GM12878 (cell line): ENCODE results near the gene TM7SF2. TPM values are rescaled to one million over a fixed set of nuclear protein-coding genes. Genes with fewer than 3 reads are reported as not detected.
A peak's percentile ranks its signal among the peaks of the same experiment; 100 is the strongest.

Experiments used
- ATAC-seq: fragments of 200-7000 bp; cut with Tn5 transposase; 3 replicates; pipeline ENCODE4 v1.9.1; 2020; ENCODE audit warnings: mild to moderate bottlenecking, moderate library complexity
- BruUV-seq: library from RNA; stranded (reverse); fragments of 400-500 nt; replicated peaks from 2 replicates; lab custom pipeline; 2021; lab: Mats Ljungman, UMichigan
- CTCF ChIA-PET: fragments of 300-600 bp; sonication (Branson Sonifier 250); formaldehyde crosslinking; extraction: SDS; loops from one replicate; lab custom pipeline; 2021; ENCODE audit warnings: inconsistent platforms; lab: Yijun Ruan, JAX
- POLR2A ChIA-PET: fragments of 350-600 bp; formaldehyde crosslinking; extraction: SDS; loops from one replicate; lab custom pipeline; 2021; ENCODE audit warnings: inconsistent platforms; lab: Charles Lee
- RAD21 ChIA-PET: fragments of 300-600 bp; sonication (Branson Sonifier 250); formaldehyde crosslinking; loops from one replicate; lab custom pipeline; 2023; ENCODE audit warnings: antibody characterized with exemption; ENCODE audit not compliant: unreplicated experiment; lab: Charles Lee
- SMC1A ChIA-PET: fragments of 300-600 bp; sonication (Branson Sonifier 250); formaldehyde crosslinking; loops from one replicate; lab custom pipeline; 2023; ENCODE audit not compliant: unreplicated experiment, uncharacterized antibody; lab: Charles Lee
- DNase-seq: peaks from one replicate; pipeline ENCODE4 v3.0.0-alpha.2; 2011; ENCODE audit warnings: low read depth, low spot score
- FAIRE-seq: peaks from 3 replicates; lab custom pipeline; 2011; peaks lifted over from hg19 to GRCh38; lab: Jason Lieb, UNC
- H2AFZ ChIP-seq: 2 replicates; pipeline ENCODE4 v1.6.0; 2011; ENCODE audit warnings: low read depth, low read length, control low read depth; ENCODE audit not compliant: control insufficient read depth
- H3K27ac ChIP-seq: 2 replicates; pipeline ENCODE4 v1.5.1; 2011; ENCODE audit warnings: control low read depth; ENCODE audit not compliant: control insufficient read depth, insufficient read depth
- H3K27me3 ChIP-seq, 2 experiments: replicated peaks in 1 of 2; 2 replicates each; pipeline versions ENCODE4 v1.6.0 to v1.6.1; 2011; ENCODE audit warnings: low read length in 1 of 2; ENCODE audit not compliant: control insufficient read depth in 2 of 2, insufficient read depth in 2 of 2
- H3K36me3 ChIP-seq, 2 experiments: 2 replicates each; pipeline ENCODE4 v1.5.1; 2011; ENCODE audit warnings: low read length in 1 of 2; ENCODE audit not compliant: control insufficient read depth in 2 of 2, insufficient read depth in 2 of 2
- H3K4me1 ChIP-seq: 2 replicates; pipeline ENCODE4 v1.6.1; 2011; ENCODE audit warnings: mild to moderate bottlenecking, low read length, moderate library complexity, mixed read lengths; ENCODE audit not compliant: control insufficient read depth, insufficient read depth
- H3K4me2 ChIP-seq: 2 replicates; pipeline ENCODE4 v1.6.0; 2011; ENCODE audit warnings: control low read depth; ENCODE audit not compliant: control insufficient read depth, insufficient read depth
- H3K4me3 ChIP-seq: fragments of 200-600 bp; sonication (generic); 2 replicates; pipeline ENCODE4 v1.5.1; 2016
- H3K79me2 ChIP-seq: 2 replicates; pipeline ENCODE4 v1.6.0; 2011; ENCODE audit warnings: low read length; ENCODE audit not compliant: control insufficient read depth, insufficient read depth
- H3K9ac ChIP-seq: 2 replicates; pipeline ENCODE4 v1.8.0; 2011; ENCODE audit warnings: low read length, control low read depth, mixed read lengths; ENCODE audit not compliant: control insufficient read depth, insufficient read depth
- H3K9me3 ChIP-seq: replicated peaks from 3 replicates; pipeline ENCODE4 v1.5.1; 2011; ENCODE audit warnings: mild to moderate bottlenecking, low read length; ENCODE audit not compliant: control insufficient read depth, insufficient read depth
- H4K20me1 ChIP-seq: 2 replicates; pipeline ENCODE4 v1.6.0; 2011; ENCODE audit not compliant: control insufficient read depth, insufficient read depth
- BHLHE40 ChIP-seq, 2 experiments: fragments of 450-650 bp in 1 of 2; IDR thresholded peaks; 2 replicates each; pipeline ENCODE4 v1.6.1; 2011 to 2017; ENCODE audit warnings: low read depth in 2 of 2, borderline replicate concordance in 1 of 2, improper control_type of control experiment in 1 of 2, low read length in 1 of 2, mild to moderate bottlenecking in 1 of 2
- CBFB ChIP-seq: IDR thresholded peaks from 2 replicates; pipeline ENCODE4 v1.6.1; 2016; ENCODE audit warnings: antibody characterized with exemption, low read depth
- MYB ChIP-seq: fragments of 150-350 bp; IDR thresholded peaks from 2 replicates; pipeline ENCODE4 v1.6.1; 2014; ENCODE audit warnings: mild to moderate bottlenecking, low read depth, low read length, borderline replicate concordance
- NFXL1 ChIP-seq: fragments of 450-650 bp; IDR thresholded peaks from 2 replicates; pipeline ENCODE4 v1.6.1; 2017; ENCODE audit warnings: antibody characterized with exemption, mild to moderate bottlenecking, borderline replicate concordance
- POLR2A ChIP-seq: IDR thresholded peaks from 2 replicates; pipeline ENCODE4 v1.6.1; 2011; ENCODE audit warnings: low read depth, mild to moderate bottlenecking, low read length
- POLR2AphosphoS5 ChIP-seq: IDR thresholded peaks from 2 replicates; pipeline ENCODE4 v1.6.1; 2011; ENCODE audit warnings: mild to moderate bottlenecking, low read length, inconsistent platforms
- SMAD5 ChIP-seq: IDR thresholded peaks from 2 replicates; pipeline ENCODE4 v1.6.1; 2016; ENCODE audit warnings: antibody characterized with exemption, low read depth
- SMARCA5 ChIP-seq: fragments of 450-650 bp; IDR thresholded peaks from 2 replicates; pipeline ENCODE4 v1.6.1; 2017; ENCODE audit warnings: mild to moderate bottlenecking
- WGBS: methylation state at CpG from one replicate; pipeline ENCODE4 v1.1.6; 2016; ENCODE audit warnings: low lambda C conversion rate; ENCODE audit not compliant: insufficient replicate concordance, insufficient coverage; ENCODE audit errors: missing lambda C conversion rate; 5-methylcytosine and 5-hydroxymethylcytosine counted together
- in situ Hi-C: fragments of 300-500 bp; cut with MboI; formaldehyde crosslinking; loops from 9 replicates; pipeline ENCODE4 v1.14.3; 2018; ENCODE audit warnings: mixed read lengths
- intact Hi-C: fragments of 100-400 bp; cut with micrococcal nuclease; formaldehyde crosslinking; loops from one replicate; pipeline ENCODE4 v1.14.2; 2022; ENCODE audit not compliant: unreplicated experiment
- polyA plus RNA-seq, 11 experiments: library from polyadenylated mRNA; depleted of rRNA in 4 of 11; unstranded in 6 of 11; stranded (reverse) in 5 of 11; fragments of >200 nt; fragmentation: Nextera tagmentation in 4 of 11; fragmentation: Illumina TruSeq in 1 of 11; extraction: Ambion mirVana in 4 of 11; extraction: Trizol in 1 of 11; gene quantifications; 1 replicate in 1 of 11; 2 replicates in 10 of 11; pipeline versions ENCODE4 v1.2.1 to v1.2.3, GENCODE V29; 2011 to 2016; ENCODE audit warnings: inconsistent platforms in 2 of 11, missing spikeins in 2 of 11, low read depth in 1 of 11
- total RNA-seq, 4 experiments: library from RNA; depleted of rRNA in 3 of 4; stranded (reverse); fragments of >200 nt in 3 of 4; fragmentation: Illumina TruSeq in 1 of 4; extraction: Trizol in 1 of 4; gene quantifications; 2 replicates each; pipeline versions ENCODE4 v1.2.1 to v1.2.3, GENCODE V29; 2013 to 2021

TM7SF2 gene
- total and polyA plus RNA-seq, 10 of the 15 experiments (the other 5 are each of a cell fraction or from before 2014, with no cell fraction given) = 0.52 to 57.7 (median 20.7) TPM

DNA sequence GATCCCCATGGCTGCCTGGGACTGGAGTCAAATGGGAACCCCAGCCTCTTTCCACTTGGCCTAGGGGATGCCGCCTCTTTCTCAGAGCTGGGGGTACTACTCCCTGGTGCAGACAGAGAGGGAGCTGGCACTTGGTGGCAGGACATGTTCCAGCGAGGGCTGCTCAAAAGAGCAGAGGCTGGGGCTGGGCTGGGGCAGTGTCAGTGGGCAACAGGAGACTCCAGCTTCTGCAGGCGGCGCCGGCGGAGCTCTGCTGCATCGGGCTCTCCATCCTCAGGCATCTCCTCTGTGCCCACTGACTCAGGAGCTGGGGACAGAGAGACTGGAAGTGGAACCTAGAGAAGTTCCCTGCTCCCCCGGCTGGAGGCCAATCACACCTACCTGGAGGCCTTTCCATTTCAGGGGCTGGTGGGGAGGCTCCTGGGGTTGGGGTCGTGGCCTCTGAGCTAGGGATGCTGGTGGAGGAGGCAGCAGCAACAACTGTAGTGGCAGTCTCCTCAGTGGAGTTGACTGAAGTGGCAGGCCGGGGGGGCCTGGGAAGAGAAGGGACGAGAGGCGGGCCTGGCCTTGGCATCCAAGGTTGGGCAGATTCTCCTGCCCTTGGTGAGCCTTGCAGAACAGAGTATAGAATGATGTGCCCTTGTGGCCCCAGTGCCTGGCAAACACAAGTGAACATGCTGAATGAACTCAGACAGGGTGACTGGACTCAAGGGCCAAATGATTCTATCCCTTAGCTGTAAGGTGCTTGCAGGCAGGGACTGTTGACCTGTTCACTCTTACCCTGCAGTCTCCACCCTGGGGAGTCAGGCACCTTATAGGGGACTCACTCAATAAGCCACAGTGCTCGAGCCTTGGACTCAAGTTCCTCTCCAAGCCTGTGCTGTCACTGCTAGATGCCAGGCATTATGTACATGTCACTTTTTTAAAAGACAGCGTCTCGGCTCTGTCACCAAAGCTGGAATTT, 16.8 kb downstream of the TM7SF2 start:
- DNase-seq = no peak
- no peak for TF ChIP-seq POLR2AphosphoS5
- no peak for TF ChIP-seq MYB
- no peak for TF ChIP-seq NFXL1
- peak; percentile 13; the same call in 1 of the 2 replicates for TF ChIP-seq POLR2A
- TF ChIP-seq CBFB = no peak
- no peak for TF ChIP-seq BHLHE40 (IDR thresholded peaks at IDR 0.05; ENCODE audit: borderline replicate concordance in 1 of 2, low read depth in 2 of 2, low read length in 1 of 2)
- no peak for TF ChIP-seq SMARCA5
- TF ChIP-seq SMAD5 = 0 out of 2 replicates have a peak, but pooled peaks have one; percentile 49
- Histone ChIP-seq H3K27ac (no peak overlapping the region), H3K4me1 (peaks cover 18% of the 10 kb centered on the region), H3K9ac (no peak overlapping the region), H3K79me2 (peaks cover 31% of the 10 kb centered on the region), H3K4me2 (no peak overlapping the region), H3K9me3 (no peaks in the 10 kb centered on the region), H4K20me1 (0 out of 2 replicates have a peak, but pooled peaks cover 4% of the 10 kb centered on the region), H3K27me3 (no peaks in the 10 kb centered on the region), H2AFZ (no peak overlapping the region), H3K4me3 (no peak overlapping the region), H3K36me3 (peaks cover 38 to 42% of the 10 kb centered on the region in 2 experiments)
- BruUV-seq = no TSS peak
- FAIRE-seq = no peak
- intact Hi-C loops (no loop called here), in situ Hi-C loops (no loop called here)
- ATAC-seq = no peak
- POLR2A ChIA-PET = interaction anchor here (0.5 to 1.2 kb wide), 4 partner anchors 7 to 78 kb away, joined by 3 read pairs; no protein-coding TSS in a partner anchor
- RAD21 ChIA-PET = interaction anchor here (1.7 kb wide), 1 partner anchor 11 kb away, joined by 5 read pairs; the partner anchor contains the start of gene ZNHIT2
- WGBS = 74% methylated on average over 15 of the region's 15 CpGs
- CTCF ChIA-PET = interaction anchor here (1.2 to 2.7 kb wide), 2 partner anchors 11 to 16 kb away, joined by 5 to 7 read pairs; partner anchors contain the start of genes TM7SF2 and ZNHIT2
- SMC1A ChIA-PET = no interaction called here
